ENCODE results near the gene BRINP3. TPM values are rescaled to one million over a fixed set of nuclear protein-coding genes. Genes with fewer than 3 reads are reported as not detected.

The BRINP3 gene
- total RNA-seq, 4 donors from 2014 or later, result 14.0 to 50.0 (median 42.7) TPM

GRCh38 chr1:190474650-190475211 is 2.9 kb downstream of the BRINP3 start:
- H3K4me1 ChIP-seq, result no peaks in the 10 kb centered on the region
- no peaks in the 10 kb centered on the region for H3K27me3 ChIP-seq
- H3K27ac ChIP-seq, result peak overlapping the region in 3 of 4 donors; percentile 68 to 84 (median 83)

GRCh38 chr1:190474010-190474409 is 3.7 kb downstream of the BRINP3 start:
- H3K27me3 ChIP-seq, result no peaks in the 10 kb centered on the region

More at GRCh38 chr1:190474650-190475211, 2.9 kb downstream of the BRINP3 start:
- DNase-seq, result peak in 2 of 3 donors; percentile 68 to 77
- peak; percentile 24 to 36 for TF ChIP-seq POLR2A (IDR thresholded peaks at IDR 0.05)
- no peak for TF ChIP-seq CTCF (IDR thresholded peaks at IDR 0.05)
- Histone ChIP-seq H3K36me3 (no peaks in the 10 kb centered on the region), H3K9me3 (no peaks in the 10 kb centered on the region), H3K4me3 (peak overlapping the region in 3 of 4 donors; percentile 23 to 63 (median 51))

GRCh38 chr1:190472494-190472893 is 5.2 kb downstream of the BRINP3 start:
- H3K27me3 ChIP-seq, result no peaks in the 10 kb centered on the region
- peak overlapping the region in 2 of 4 donors; percentile 51 to 63 for H3K4me3 ChIP-seq
- no peak for DNase-seq
- H3K27ac ChIP-seq, result peak overlapping the region in 1 of 4 donors; percentile 15
- H3K9me3 ChIP-seq, result no peaks in the 10 kb centered on the region
- no peaks in the 10 kb centered on the region for H3K36me3 ChIP-seq
- no peaks in the 10 kb centered on the region for H3K4me1 ChIP-seq
- no peak for TF ChIP-seq POLR2A (IDR thresholded peaks at IDR 0.05)

More at GRCh38 chr1:190474010-190474409, 3.7 kb downstream of the BRINP3 start:
- no peaks in the 10 kb centered on the region for H3K9me3 ChIP-seq
- TF ChIP-seq CTCF (IDR thresholded peaks at IDR 0.05), result no peak
- no peak for TF ChIP-seq POLR2A (IDR thresholded peaks at IDR 0.05)
- no peak for DNase-seq
- peak overlapping the region in 3 of 4 donors; percentile 23 to 63 (median 51) for H3K4me3 ChIP-seq
- no peaks in the 10 kb centered on the region for H3K4me1 ChIP-seq
- peak overlapping the region in 2 of 4 donors; percentile 83 to 84 for H3K27ac ChIP-seq
- H3K36me3 ChIP-seq, result no peaks in the 10 kb centered on the region

GRCh38 chr1:190472042-190472441 is 5.6 kb downstream of the BRINP3 start:
- TF ChIP-seq POLR2A (IDR thresholded peaks at IDR 0.05) (no peak), CTCF (IDR thresholded peaks at IDR 0.05) (no peak)
- DNase-seq, result no peak
- Histone ChIP-seq H3K4me3 (peak overlapping the region in 2 of 4 donors; percentile 51 to 63), H3K36me3 (no peaks in the 10 kb centered on the region), H3K4me1 (no peaks in the 10 kb centered on the region), H3K27me3 (no peaks in the 10 kb centered on the region), H3K9me3 (no peaks in the 10 kb centered on the region), H3K27ac (peak overlapping the region in 1 of 4 donors; percentile 15)

GRCh38 chr1:190464690-190465089 is 13.0 kb downstream of the BRINP3 start:
- peak overlapping the region in 2 of 4 donors; percentile 3 to 5 for H3K4me3 ChIP-seq
- H3K9me3 ChIP-seq, result no peaks in the 10 kb centered on the region
- no peak for TF ChIP-seq POLR2A (IDR thresholded peaks at IDR 0.05)
- TF ChIP-seq CTCF (IDR thresholded peaks at IDR 0.05), result no peak
- H3K4me1 ChIP-seq, result no peaks in the 10 kb centered on the region
- H3K36me3 ChIP-seq, result no peaks in the 10 kb centered on the region
- DNase-seq, result no peak
- H3K27ac ChIP-seq, result peak overlapping the region in 2 of 4 donors; percentile 6 to 28
- no peaks in the 10 kb centered on the region for H3K27me3 ChIP-seq

- no peak for DNase-seq
- Histone ChIP-seq H3K36me3 (no peaks in the 10 kb centered on the region), H3K27ac (no peak overlapping the region), H3K4me1 (no peaks in the 10 kb centered on the region), H3K9me3 (no peaks in the 10 kb centered on the region), H3K27me3 (no peaks in the 10 kb centered on the region), H3K4me3 (no peak overlapping the region)
- TF ChIP-seq POLR2A (IDR thresholded peaks at IDR 0.05) (no peak), CTCF (IDR thresholded peaks at IDR 0.05) (no peak)
Observed at GRCh38 chr1:190456129-190456528, 21.5 kb downstream of the BRINP3 start.

Data from Peyer's patch (tissue), 4 donors.